CD4-positive, alpha-beta T cell treated with Interleukin-17A for 4 hours (primary cell): ENCODE results near the gene CCR7.

Experiments
- DNase-seq: peaks from one replicate; pipeline ENCODE4 v3.0.0-alpha.2; 2020; ENCODE audit warnings: mixed read lengths

CCR7 gene

GRCh38 chr17:40514013-40514875, 51.0 kb downstream of the CCR7 start:
- DNase-seq = no peak

- DNase-seq = no peak
These were observed 53.5 kb downstream of the CCR7 start for GRCh38 chr17:40511667-40512220.

- no peak for DNase-seq
These were observed 54.1 kb downstream of the CCR7 start for GRCh38 chr17:40511136-40511535.

DNA sequence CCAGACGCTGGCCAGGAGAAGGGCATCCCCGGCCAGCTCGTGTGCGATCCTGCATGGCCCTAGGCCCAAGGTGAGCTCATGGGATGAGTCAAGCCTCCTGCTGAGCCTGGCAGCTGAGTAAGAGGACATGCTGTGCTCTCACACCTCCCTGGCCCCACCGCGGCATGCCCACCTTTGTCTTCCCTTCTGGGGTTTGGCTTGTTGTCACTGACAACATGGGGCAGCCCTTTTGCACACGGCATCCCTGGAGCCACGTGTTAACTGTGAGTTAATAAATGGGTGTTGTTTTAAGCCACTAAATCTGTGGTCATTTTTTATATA, 55.0 kb downstream of the CCR7 start:
- DNase-seq = no peak

DNA sequence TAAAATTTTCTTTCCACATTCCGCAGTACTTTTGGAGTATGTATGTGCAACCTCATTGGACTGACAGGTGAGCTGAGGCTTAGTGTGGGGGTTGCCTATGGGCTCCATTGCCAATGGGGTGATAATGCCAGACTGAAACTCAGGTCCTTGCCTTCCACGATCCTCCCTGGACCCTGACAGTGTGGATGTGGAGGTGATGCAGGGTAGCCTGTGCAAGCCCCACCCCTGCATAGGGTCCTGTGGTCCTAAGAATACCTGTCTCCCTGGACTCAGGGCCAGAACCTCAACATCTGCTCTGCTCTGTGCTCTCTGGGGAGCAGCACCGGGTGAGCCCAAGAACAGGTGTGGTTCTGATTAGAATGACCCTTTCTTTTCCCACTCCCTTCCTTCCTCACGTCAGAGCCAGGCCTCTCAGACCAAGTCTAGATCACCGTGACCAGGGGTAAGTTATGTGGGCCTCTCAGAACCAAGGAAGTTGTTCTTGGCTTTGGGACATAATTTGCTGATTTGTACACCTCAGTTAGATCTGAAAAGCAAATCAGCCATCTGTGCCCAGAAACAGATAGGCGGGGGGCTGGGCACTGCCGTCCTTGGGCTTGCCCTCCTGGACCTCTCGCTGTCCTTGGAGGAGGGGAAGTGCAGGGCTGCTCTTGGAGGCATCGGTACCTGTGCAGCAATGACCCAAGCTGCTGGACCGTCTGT, 55.5 kb downstream of the CCR7 start:
- DNase-seq = no peak

DNA sequence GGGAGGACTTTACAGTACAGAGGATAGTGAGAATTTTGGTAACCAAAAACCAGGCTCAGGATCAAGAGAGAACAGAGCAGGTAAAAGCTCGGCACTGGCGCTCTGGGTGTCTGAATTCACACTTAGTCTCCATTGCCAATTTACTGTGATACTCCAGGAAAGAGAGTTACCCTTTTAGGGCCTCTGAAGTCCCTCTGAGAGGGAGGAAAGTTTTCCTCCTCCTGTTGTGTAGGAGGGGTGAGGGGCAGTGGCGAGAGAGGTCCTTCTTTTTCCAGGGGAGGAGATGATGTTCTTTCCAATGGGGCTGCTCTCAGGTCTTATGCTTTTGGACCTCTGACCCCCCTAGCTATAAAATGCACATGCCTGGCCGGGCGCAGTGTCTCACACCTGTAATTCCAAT, 58.5 kb downstream of the CCR7 start:
- no peak for DNase-seq
